GM12878 (cell line): ENCODE data around the gene SLC22A23.

Experiments
- CBX5 ChIP-seq: sonication (generic); IDR thresholded peaks from 2 replicates; pipeline ENCODE4 v1.6.1; 2016; ENCODE audit warnings: low read depth, moderate library complexity, mild to moderate bottlenecking, inconsistent platforms
- CUX1 ChIP-seq: IDR thresholded peaks from 2 replicates; pipeline ENCODE4 v1.6.1; 2012; ENCODE audit warnings: improper control_type of control experiment, low read depth, low read length; ENCODE audit not compliant: insufficient replicate concordance
- MAX ChIP-seq: IDR thresholded peaks from 2 replicates; pipeline ENCODE4 v1.6.1; 2012; ENCODE audit warnings: low read depth, low read length, improper control_type of control experiment
- ZNF207 ChIP-seq: fragments of 450-650 bp; IDR thresholded peaks from 2 replicates; pipeline ENCODE4 v1.6.1; 2014; ENCODE audit warnings: antibody characterized with exemption, mild to moderate bottlenecking, borderline replicate concordance
- ZNF274 ChIP-seq: IDR thresholded peaks from one replicate; pipeline ENCODE4 v1.8.0; 2011; ENCODE audit not compliant: insufficient read length, insufficient read depth

GRCh38 chr6:3316331-3316730, 140.5 kb downstream of the SLC22A23 start:
- TF ChIP-seq CUX1, result no peak
- no peak for TF ChIP-seq ZNF207
- TF ChIP-seq ZNF274, result no peak
- no peak for TF ChIP-seq CBX5
- TF ChIP-seq MAX, result no peak
